SK-N-MC (cell line): Measurements from ENCODE around the gene IFI16.

Experiments
- EZH2 ChIP-seq: fragments of 200-600 bp; sonication (generic); IDR thresholded peaks from one replicate; pipeline ENCODE4 v1.6.1; 2017; ENCODE audit warnings: antibody characterized with exemption
- POLR2AphosphoS5 ChIP-seq: IDR thresholded peaks from 2 replicates; pipeline ENCODE4 v1.6.1; 2012; ENCODE audit warnings: mild to moderate bottlenecking, low read depth, low read length, borderline replicate concordance

- TF ChIP-seq POLR2AphosphoS5 (no peak), EZH2 (no peak)
Observed at GRCh38 chr1:158969855-158970254, 39.9 kb upstream of the IFI16 start.
